HepG2 (cell line): ENCODE data around the gene OSGIN1. TPM values are rescaled to one million over a fixed set of nuclear protein-coding genes. Genes with fewer than 3 reads are reported as not detected.

ENCODE experiments used
- ATAC-seq: fragments of 200-7000 bp; cut with Tn5 transposase; 3 replicates; pipeline ENCODE4 v1.9.1; 2020; ENCODE audit warnings: mild to moderate bottlenecking, moderate library complexity
- BruUV-seq: library from RNA; stranded (reverse); fragments of 400-500 nt; replicated peaks from 2 replicates; lab custom pipeline; 2021; lab: Mats Ljungman, UMichigan
- CTCF ChIA-PET: fragments of 300-600 bp; formaldehyde crosslinking; extraction: SDS; loops from one replicate; lab custom pipeline; 2021; ENCODE audit warnings: low total read pairs, inconsistent platforms, low intra/inter-chr PET ratio; lab: Yijun Ruan, JAX
- POLR2A ChIA-PET: fragments of 350-600 bp; sonication (Branson Sonifier 250); formaldehyde crosslinking; loops from one replicate; lab custom pipeline; 2020; ENCODE audit warnings: antibody characterized with exemption, inconsistent platforms; lab: Yijun Ruan, JAX
- DNase-seq: peaks from one replicate; pipeline ENCODE4 v3.0.0-alpha.2; 2015; ENCODE audit warnings: low spot score
- FAIRE-seq: peaks from 3 replicates; lab custom pipeline; 2011; peaks lifted over from hg19 to GRCh38; lab: Jason Lieb, UNC
- H2AFZ ChIP-seq: one replicate; pipeline ENCODE4 v1.6.1; 2011; ENCODE audit warnings: low read length, inconsistent platforms
- H3K27ac ChIP-seq: fragments of 300-600 bp; 3 replicates; pipeline ENCODE4 v1.8.0; 2011; ENCODE audit warnings: mixed run types, mild to moderate bottlenecking, mixed read lengths, low read length, inconsistent platforms; ENCODE audit not compliant: insufficient read depth; ENCODE audit errors: extremely low read length
- H3K27me3 ChIP-seq, 2 experiments: fragments of 200-600 bp in 1 of 2; 2 replicates in 1 of 2; 3 replicates in 1 of 2; pipeline versions ENCODE4 v1.6.0 to v1.8.0; 2011; ENCODE audit warnings: low read length in 2 of 2, mild to moderate bottlenecking in 2 of 2, moderate library complexity in 2 of 2, inconsistent platforms in 1 of 2; ENCODE audit not compliant: insufficient read depth in 2 of 2, control insufficient read depth in 1 of 2
- H3K36me3 ChIP-seq, 2 experiments: fragments of 200-600 bp in 1 of 2; replicated peaks in 1 of 2; 2 replicates in 1 of 2; 3 replicates in 1 of 2; pipeline versions ENCODE4 v1.5.1 to v1.8.0; 2011; ENCODE audit warnings: low read length in 2 of 2, inconsistent platforms in 1 of 2; ENCODE audit not compliant: insufficient read depth in 2 of 2, control insufficient read depth in 1 of 2
- H3K4me1 ChIP-seq: 2 replicates; pipeline ENCODE4 v1.5.1; 2012; ENCODE audit warnings: low read length, inconsistent platforms; ENCODE audit not compliant: insufficient read depth
- H3K4me2 ChIP-seq: 2 replicates; pipeline ENCODE4 v1.6.0; 2011; ENCODE audit warnings: low read depth, low read length, inconsistent platforms
- H3K4me3 ChIP-seq, 3 experiments: fragments of 200-600 bp in 1 of 3; sonication (generic), shearing (Covaris generic) in 1 of 3; replicated peaks in 1 of 3; 2 replicates each; pipeline ENCODE4 v1.5.1; 2011 to 2016; ENCODE audit warnings: low read length in 3 of 3, inconsistent platforms in 2 of 3, low read depth in 2 of 3, mild to moderate bottlenecking in 2 of 3, control low read depth in 1 of 3, mixed read lengths in 1 of 3; ENCODE audit not compliant: insufficient read depth in 1 of 3
- H3K79me2 ChIP-seq: one replicate; pipeline ENCODE4 v1.6.1; 2011; ENCODE audit warnings: low read length, inconsistent platforms; ENCODE audit not compliant: insufficient read depth
- H3K9ac ChIP-seq: 2 replicates; pipeline ENCODE4 v1.6.0; 2011; ENCODE audit warnings: mild to moderate bottlenecking, low read depth, low read length, inconsistent platforms; ENCODE audit not compliant: insufficient read depth
- H3K9me3 ChIP-seq: 2 replicates; pipeline ENCODE4 v1.5.1; 2012; ENCODE audit warnings: mild to moderate bottlenecking, low read length
- H4K20me1 ChIP-seq: 2 replicates; pipeline ENCODE4 v1.6.0; 2011; ENCODE audit warnings: inconsistent platforms, mild to moderate bottlenecking, low read length, moderate library complexity; ENCODE audit not compliant: insufficient read depth
- ISX ChIP-seq: sonication (generic); formaldehyde crosslinking; conservative IDR thresholded peaks from 2 replicates; pipeline ENCODE4 v1.5.0; 2020; ENCODE audit warnings: missing genetic modification reagents
- RORA ChIP-seq: sonication (generic); formaldehyde crosslinking; IDR thresholded peaks from 2 replicates; pipeline ENCODE4 v1.5.0; 2020; ENCODE audit warnings: mild to moderate bottlenecking, missing genetic modification reagents, moderate library complexity
- SMAD9 ChIP-seq: sonication (generic); formaldehyde crosslinking; IDR thresholded peaks from 2 replicates; pipeline ENCODE4 v1.5.1; 2020; ENCODE audit warnings: mild to moderate bottlenecking, missing genetic modification reagents
- SOX6 ChIP-seq, 2 experiments: fragments of 450-650 bp in 1 of 2; sonication (generic) in 1 of 2; formaldehyde crosslinking in 1 of 2; IDR thresholded peaks; 2 replicates each; pipeline versions ENCODE4 v1.4.0 to v1.6.1; 2017 to 2020; ENCODE audit warnings: antibody characterized with exemption in 1 of 2, mild to moderate bottlenecking in 1 of 2, missing genetic modification reagents in 1 of 2
- ZNF232 ChIP-seq: sonication (generic); formaldehyde crosslinking; IDR thresholded peaks from 2 replicates; pipeline ENCODE4 v1.4.0; 2020; ENCODE audit warnings: missing genetic modification reagents, borderline replicate concordance
- ZNF333 ChIP-seq: sonication (generic); formaldehyde crosslinking; IDR thresholded peaks from 2 replicates; pipeline ENCODE4 v1.4.0; 2020; ENCODE audit warnings: mild to moderate bottlenecking, missing genetic modification reagents, borderline replicate concordance
- ZNF652 ChIP-seq: IDR thresholded peaks from 2 replicates; pipeline ENCODE4 v1.6.1; 2016; ENCODE audit warnings: low read depth, borderline replicate concordance
- ZNF816 ChIP-seq: sonication (generic); formaldehyde crosslinking; IDR thresholded peaks from 2 replicates; pipeline ENCODE4 v1.8.0; 2022; ENCODE audit warnings: missing genetic modification reagents, mild to moderate bottlenecking, borderline replicate concordance
- WGBS: methylation state at CpG from one replicate; pipeline ENCODE4 v1.1.6; 2017; ENCODE audit warnings: low lambda C conversion rate; 5-methylcytosine and 5-hydroxymethylcytosine counted together
- in situ Hi-C: cut with HindIII; loops from 2 replicates; pipeline ENCODE4 v1.10.0; 2017; ENCODE audit warnings: low pct_unique_long_range_greater_than_20kb; ENCODE audit not compliant: extremely low pct_ligation_motif_present
- intact Hi-C: fragments of 100-400 bp; cut with micrococcal nuclease; formaldehyde crosslinking; loops from one replicate; pipeline ENCODE4 v1.10.0; 2022; ENCODE audit not compliant: unreplicated experiment
- polyA plus RNA-seq, 8 experiments: library from polyadenylated mRNA; depleted of rRNA in 3 of 8; stranded (reverse) in 7 of 8; unstranded in 1 of 8; fragments of >200 nt; fragmentation: Illumina TruSeq in 4 of 8; extraction: Trizol in 4 of 8; gene quantifications; 2 replicates each; pipeline versions ENCODE4 v1.2.1 to v1.2.3, GENCODE V29; 2011 to 2016; ENCODE audit warnings: low read depth in 4 of 8, missing spikeins in 1 of 8, mixed read lengths in 1 of 8; ENCODE audit not compliant: insufficient read depth in 1 of 8
- total RNA-seq, 5 experiments: library from RNA; depleted of rRNA; stranded (reverse); fragments of >200 nt; fragmentation: Illumina TruSeq; extraction: Trizol; gene quantifications; 2 replicates each; pipeline ENCODE4 v1.2.3, GENCODE V29; 2016; ENCODE audit warnings: low read depth in 1 of 5
- TF ChIP-seq, protein P1 (sequence below): sonication (generic); formaldehyde crosslinking; IDR thresholded peaks from 2 replicates; pipeline ENCODE4 v1.5.1; 2020; ENCODE audit warnings: missing genetic modification reagents, mild to moderate bottlenecking, borderline replicate concordance
- TF ChIP-seq, protein P2 (sequence below): sonication (generic); formaldehyde crosslinking; IDR thresholded peaks from 2 replicates; pipeline ENCODE4 v1.9.0; 2021; ENCODE audit warnings: missing genetic modification reagents, mild to moderate bottlenecking, borderline replicate concordance

The OSGIN1 gene
- total and polyA plus RNA-seq, 2 of the 13 experiments (the other 11 are each of a cell fraction or from before 2014, with no cell fraction given) = 20.5 to 27.1 TPM

DNA sequence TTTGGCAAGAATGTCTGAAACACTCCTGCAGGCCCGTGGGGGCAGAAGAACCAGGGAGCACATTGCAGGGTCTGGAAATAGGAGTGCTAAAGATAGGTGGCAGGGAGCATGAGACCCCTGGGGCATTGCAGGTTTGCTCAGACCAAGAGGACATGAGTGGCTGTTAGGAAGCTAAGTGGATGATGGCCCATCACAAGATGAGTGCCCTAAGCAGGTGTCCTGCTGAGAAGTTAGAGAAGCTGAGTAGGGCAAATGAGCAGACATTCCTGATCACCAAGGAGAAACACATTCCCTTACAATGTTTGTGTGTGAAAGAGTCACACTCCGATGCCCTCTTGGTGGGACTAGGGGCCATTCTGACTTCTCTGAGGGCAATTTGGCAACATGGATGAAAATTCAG, 44.2 kb upstream of the OSGIN1 start:
- H2AFZ ChIP-seq = no peak overlapping the region
- no peaks in the 10 kb centered on the region for H3K27me3 ChIP-seq
- no peaks in the 10 kb centered on the region for H3K79me2 ChIP-seq
- DNase-seq (no peak), ATAC-seq (no peak), FAIRE-seq (no peak)
- no peak overlapping the region for H3K4me3 ChIP-seq
- H3K9ac ChIP-seq = no peak overlapping the region
- no peaks in the 10 kb centered on the region for H3K9me3 ChIP-seq
- CTCF ChIA-PET = no interaction called here
- no TSS peak for BruUV-seq
- H3K27ac ChIP-seq = no peak overlapping the region
- no peak for TF ChIP-seq ZNF816 (CRISPR knock-in tag)
- TF ChIP-seq RORA (CRISPR knock-in tag) = no peak
- TF ChIP-seq ZNF333 (CRISPR knock-in tag) = no peak
- TF ChIP-seq SOX6 (IDR thresholded peaks at IDR 0.05) = no peak
- no peak for TF ChIP-seq SOX6 (CRISPR knock-in tag; IDR thresholded peaks at IDR 0.05)
- H4K20me1 ChIP-seq = no peaks in the 10 kb centered on the region
- in situ Hi-C loops = no loop called here
- H3K4me2 ChIP-seq = no peak overlapping the region
- H3K36me3 ChIP-seq = peaks cover 21 to 23% of the 10 kb centered on the region in 2 experiments
- WGBS = 73% methylated on average over 2 of the region's 2 CpGs
- POLR2A ChIA-PET = no interaction called here
- H3K4me1 ChIP-seq = no peaks in the 10 kb centered on the region
- intact Hi-C loops = no loop called here

DNA sequence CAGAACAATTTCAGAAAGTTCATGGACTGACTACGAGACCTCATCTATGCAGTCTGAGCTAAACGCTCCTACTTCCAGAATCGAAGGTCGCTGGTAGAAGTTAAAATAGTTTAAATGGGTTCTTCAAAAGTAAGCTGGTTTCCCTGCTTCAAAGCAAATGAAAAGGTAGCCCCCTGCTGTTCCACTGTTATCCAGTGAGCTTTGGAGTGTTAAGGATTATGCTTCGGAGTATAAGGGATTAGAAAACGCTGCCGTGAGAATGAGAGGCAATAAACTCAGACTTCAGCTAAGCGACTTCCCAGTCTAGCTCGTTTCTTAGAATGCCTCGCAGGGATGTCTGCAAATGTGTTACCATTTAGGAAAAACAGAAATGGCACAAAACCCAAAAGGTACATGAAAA, 41.8 kb upstream of the OSGIN1 start:
- no peak overlapping the region for H3K27ac ChIP-seq
- no peak overlapping the region for H3K4me2 ChIP-seq
- H3K9me3 ChIP-seq = no peaks in the 10 kb centered on the region
- ChIA-PET POLR2A (no interaction called here), CTCF (no interaction called here)
- intact Hi-C loops (no loop called here), in situ Hi-C loops (no loop called here)
- no peak overlapping the region for H3K4me3 ChIP-seq
- H2AFZ ChIP-seq = no peak overlapping the region
- no TSS peak for BruUV-seq
- no peaks in the 10 kb centered on the region; the same call in 1 of the 2 replicates for H4K20me1 ChIP-seq
- no peaks in the 10 kb centered on the region for H3K79me2 ChIP-seq
- ATAC-seq = no peak
- DNase-seq = no peak
- 97% methylated on average over 10 of the region's 10 CpGs for WGBS
- no peaks in the 10 kb centered on the region for H3K4me1 ChIP-seq
- no peak for FAIRE-seq
- peaks cover 21 to 32% of the 10 kb centered on the region in 2 experiments for H3K36me3 ChIP-seq
- H3K27me3 ChIP-seq = no peaks in the 10 kb centered on the region
- no peak overlapping the region for H3K9ac ChIP-seq
- TF ChIP-seq ISX (CRISPR knock-in tag) (no peak), ZNF232 (no peak), ZNF652 (no peak), SMAD9 (no peak)
- TF ChIP-seq, protein P1, sequence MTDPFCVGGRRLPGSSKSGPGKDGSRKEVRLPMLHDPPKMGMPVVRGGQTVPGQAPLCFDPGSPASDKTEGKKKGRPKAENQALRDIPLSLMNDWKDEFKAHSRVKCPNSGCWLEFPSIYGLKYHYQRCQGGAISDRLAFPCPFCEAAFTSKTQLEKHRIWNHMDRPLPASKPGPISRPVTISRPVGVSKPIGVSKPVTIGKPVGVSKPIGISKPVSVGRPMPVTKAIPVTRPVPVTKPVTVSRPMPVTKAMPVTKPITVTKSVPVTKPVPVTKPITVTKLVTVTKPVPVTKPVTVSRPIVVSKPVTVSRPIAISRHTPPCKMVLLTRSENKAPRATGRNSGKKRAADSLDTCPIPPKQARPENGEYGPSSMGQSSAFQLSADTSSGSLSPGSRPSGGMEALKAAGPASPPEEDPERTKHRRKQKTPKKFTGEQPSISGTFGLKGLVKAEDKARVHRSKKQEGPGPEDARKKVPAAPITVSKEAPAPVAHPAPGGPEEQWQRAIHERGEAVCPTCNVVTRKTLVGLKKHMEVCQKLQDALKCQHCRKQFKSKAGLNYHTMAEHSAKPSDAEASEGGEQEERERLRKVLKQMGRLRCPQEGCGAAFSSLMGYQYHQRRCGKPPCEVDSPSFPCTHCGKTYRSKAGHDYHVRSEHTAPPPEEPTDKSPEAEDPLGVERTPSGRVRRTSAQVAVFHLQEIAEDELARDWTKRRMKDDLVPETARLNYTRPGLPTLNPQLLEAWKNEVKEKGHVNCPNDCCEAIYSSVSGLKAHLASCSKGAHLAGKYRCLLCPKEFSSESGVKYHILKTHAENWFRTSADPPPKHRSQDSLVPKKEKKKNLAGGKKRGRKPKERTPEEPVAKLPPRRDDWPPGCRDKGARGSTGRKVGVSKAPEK (CRISPR knock-in tag) = no peak
- TF ChIP-seq, protein P2, sequence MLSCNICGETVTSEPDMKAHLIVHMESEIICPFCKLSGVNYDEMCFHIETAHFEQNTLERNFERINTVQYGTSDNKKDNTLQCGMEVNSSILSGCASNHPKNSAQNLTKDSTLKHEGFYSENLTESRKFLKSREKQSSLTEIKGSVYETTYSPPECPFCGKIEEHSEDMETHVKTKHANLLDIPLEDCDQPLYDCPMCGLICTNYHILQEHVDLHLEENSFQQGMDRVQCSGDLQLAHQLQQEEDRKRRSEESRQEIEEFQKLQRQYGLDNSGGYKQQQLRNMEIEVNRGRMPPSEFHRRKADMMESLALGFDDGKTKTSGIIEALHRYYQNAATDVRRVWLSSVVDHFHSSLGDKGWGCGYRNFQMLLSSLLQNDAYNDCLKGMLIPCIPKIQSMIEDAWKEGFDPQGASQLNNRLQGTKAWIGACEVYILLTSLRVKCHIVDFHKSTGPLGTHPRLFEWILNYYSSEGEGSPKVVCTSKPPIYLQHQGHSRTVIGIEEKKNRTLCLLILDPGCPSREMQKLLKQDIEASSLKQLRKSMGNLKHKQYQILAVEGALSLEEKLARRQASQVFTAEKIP (CRISPR knock-in tag) = no peak
